SK-MEL-5 (cell line): Measurements from ENCODE around the gene AK9. TPM values are rescaled to one million over a fixed set of nuclear protein-coding genes. Genes with fewer than 3 reads are reported as not detected.
A peak's percentile ranks its signal among the peaks of the same experiment; 100 is the strongest.

Experiments
- DNase-seq: peaks from one replicate; pipeline ENCODE4 v3.0.0-alpha.2; 2016; ENCODE audit warnings: low read depth, low spot score
- in situ Hi-C: cut with HindIII; loops from 2 replicates; pipeline ENCODE4 v1.10.0; 2016; ENCODE audit warnings: low sequenced_read_pairs, high pct_unique_total_duplicates, low pct_unique_long_range_greater_than_20kb
- total RNA-seq: library from RNA; depleted of rRNA; stranded (reverse); fragments of >200 nt; shearing (Covaris generic); gene quantifications from 2 replicates; pipeline ENCODE4 v1.2.3, GENCODE V29; 2014

AK9 gene
- total RNA-seq, 1 experiment from 2014 or later: 1.7 TPM

DNA sequence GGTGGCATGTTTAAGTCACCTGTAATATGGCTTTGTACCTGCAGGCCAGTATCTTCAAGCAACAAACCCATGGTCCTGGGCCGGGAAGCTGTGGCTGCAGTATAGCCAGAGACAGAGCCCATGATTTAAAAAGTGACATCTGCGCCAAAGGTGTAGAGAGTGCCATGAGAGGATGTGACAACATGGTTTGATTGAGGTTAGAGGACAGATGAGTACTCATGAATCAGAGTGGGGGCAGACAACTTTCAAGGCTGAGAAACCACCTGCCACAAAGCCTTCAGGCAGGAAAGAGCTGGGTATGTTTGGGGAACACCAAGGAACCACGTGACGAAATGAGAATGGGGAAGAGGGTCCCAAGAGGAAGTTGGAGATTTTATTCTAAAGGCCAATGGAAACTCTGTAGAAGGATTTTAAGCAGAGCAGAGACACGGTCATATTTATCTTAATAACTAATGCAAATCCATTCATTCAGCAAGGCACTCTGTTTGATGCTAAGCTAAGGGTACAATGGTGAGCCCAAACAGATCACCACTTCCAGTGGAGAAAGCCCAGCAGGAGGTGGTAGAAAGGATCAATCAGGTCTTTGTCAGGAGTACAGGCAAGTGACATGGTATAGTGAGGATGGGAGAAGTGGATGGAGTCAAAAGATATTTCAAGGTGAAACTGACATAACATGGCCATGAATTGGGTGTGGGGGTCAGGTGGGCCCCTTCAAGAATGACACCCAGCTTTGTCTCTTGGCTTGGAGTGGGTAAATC is 232.0 kb downstream of the AK9 start:
- in situ Hi-C loops: no loop called here
- peak; percentile 53 for DNase-seq

DNA sequence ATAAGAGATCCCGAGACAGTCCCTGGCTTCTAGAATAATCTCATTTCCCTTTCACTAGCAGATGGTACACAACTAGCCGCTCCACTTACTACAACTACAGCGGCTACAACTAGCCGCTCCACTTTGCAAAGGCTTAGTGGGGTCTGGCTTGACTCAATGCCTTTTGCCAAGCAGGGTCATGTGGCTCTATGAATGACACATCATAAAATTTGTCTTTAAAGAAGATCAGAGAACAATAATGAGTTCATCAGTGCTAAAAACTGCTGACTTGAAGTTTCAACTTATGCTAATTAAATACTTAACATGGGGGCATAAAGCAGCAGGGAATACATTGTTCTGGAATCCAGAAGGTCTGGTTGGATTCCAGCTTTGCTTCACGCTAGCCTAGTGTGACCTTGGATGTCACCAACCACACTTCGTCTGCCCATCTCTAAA is 233.4 kb downstream of the AK9 start:
- in situ Hi-C loops: no loop called here
- DNase-seq: no peak

DNA sequence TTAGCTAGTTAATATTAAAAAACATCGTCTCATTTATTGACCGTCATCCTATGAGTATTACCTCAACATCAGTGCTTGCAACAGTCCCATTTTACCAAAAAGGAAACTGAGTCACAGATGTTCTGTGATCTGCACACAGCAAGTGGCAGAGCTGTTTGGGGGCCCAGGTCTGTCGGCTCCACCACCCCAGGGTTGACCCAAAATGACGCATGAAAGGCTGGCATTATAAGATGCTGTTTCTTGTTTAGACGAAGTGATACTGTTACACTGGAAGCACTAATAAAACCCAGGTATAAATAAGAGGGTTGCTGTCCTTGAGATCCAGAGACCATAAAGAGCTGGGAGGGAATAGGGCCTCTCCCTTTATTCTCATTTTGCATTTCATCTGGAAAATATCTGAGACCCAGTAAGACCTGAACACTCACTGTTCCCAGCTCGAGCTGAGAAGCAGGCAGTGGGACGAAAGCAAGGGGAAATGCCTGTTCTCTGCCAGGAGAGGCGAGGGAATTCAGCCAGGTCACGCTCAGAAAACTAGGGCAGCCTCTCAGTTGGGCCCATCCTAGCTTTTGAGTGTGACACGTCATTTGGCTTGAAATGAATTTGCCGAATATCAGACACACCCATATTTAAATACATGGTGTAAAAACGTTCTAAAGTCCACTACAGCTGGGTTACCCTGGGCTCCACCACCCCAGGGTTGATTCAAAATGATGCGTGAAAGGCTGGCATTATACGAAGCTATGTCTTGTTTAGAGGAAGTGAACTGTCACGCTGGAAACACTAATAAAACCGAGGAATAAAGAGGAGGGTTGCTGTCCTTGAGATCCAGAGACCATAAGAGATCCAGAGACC is 234.1 kb downstream of the AK9 start:
- in situ Hi-C loops: no loop called here
- DNase-seq: no peak

DNA sequence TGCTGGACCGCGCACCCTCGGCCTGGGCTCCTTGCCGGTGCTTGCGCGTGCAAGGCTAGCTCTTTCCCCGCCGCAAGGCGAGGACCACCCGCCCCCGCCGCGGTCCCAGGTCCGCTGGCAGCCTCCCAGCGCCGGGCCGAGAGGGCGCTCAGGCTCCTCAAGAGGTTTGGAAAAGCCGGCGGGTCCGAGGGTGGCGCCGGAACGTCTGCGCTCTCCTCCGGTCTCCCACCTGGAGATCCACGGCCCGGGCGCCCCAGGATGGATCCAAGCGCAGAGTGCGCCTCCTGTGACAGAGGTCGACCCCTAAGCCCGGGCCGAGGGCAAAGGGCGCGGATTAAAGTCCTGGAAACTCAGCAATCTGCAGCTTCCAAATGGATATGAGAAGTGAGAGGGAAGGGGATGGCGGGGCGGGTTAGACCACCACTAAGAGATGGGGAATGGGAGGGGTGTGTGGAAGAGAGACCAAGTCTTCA is 234.9 kb downstream of the AK9 start:
- no peak for DNase-seq
- in situ Hi-C loops: no loop called here

DNA sequence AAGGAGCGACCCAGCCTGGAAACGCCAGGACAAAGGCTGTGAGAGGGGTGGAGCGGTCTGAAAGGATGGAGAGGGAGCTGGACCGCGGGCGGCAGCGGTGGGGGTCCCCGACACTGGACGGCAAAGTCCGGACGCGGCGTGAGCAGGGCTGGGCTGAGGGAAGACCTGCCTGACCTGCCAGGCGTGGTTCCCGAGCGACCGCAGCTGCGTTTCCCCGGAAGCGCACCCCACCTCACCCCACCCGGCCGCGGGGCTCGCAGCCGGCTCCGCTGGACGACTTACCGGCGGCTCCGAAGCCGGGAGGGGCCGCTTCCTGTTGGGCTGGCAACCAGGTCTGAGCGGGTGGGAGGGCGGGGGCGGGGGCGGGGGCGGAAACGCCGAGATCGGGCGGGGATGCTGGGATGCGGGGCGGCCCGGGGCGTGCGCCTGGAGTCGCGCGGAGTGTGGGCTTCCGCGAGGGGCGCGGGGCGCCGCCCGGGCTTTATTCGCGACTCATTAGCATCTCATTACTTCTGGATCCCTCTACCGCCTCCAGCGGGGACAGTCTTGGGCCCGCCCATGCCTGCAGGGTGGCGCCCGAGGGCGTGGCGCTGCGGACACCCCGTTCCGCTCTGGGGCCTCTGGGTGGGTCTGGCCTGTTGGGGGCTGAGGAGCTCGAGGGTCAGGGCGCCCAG is 235.4 kb downstream of the AK9 start, which contains the start of gene MICAL1:
Gene MICAL1 (minus strand): TSS at position 336 of the 674 bp plus-strand sequence. CDS start 1,576 bp downstream, outside the sequence.
- in situ Hi-C loops: no loop called here
- no peak for DNase-seq

DNA sequence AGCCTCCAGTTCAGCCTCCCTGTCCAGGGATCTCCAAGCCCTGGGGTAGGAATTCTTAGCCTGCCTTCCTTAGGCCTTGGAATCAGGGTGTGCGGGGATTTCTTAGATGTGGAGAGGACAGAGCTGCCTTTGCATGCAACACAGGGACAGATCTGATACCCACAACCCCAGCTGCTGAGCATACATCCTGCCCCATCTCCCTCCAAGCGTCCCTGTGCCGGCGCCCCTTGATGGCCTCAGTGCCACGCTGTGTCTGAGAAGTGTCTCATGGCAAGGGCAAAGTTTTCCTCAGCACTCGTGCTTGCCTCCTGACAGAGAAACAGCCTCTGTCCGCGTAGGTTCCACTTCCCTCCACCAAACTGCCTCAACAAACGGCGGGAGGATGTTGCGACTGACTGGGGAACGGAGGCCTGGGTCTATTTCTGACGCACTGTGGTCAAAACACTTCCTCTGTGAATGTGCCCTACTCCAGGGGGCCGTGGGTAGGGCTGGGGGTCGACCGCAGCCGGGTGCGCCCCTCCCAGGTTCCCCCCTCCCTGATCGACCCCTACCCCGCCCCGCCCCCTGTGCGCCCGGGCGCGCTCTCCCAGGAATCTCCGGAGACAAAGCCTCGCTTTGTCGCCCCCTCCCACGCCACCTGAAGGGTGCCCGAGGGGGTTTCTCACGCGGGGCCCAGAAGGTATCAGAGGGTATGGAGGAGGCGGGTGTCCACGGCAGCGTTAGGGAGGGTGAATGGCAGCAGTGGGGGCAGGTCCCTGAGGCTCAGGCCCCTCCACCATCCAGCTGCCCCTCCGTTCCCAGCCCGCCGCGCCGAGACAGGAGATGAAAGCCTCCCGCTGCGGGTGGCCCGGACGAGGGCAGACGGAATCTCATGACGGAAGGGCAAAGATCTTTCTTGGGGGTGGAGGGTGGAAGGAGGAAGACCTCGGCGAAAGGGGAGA is 236.2 kb downstream of the AK9 start:
- in situ Hi-C loops: no loop called here
- DNase-seq: peak; percentile 51

DNA sequence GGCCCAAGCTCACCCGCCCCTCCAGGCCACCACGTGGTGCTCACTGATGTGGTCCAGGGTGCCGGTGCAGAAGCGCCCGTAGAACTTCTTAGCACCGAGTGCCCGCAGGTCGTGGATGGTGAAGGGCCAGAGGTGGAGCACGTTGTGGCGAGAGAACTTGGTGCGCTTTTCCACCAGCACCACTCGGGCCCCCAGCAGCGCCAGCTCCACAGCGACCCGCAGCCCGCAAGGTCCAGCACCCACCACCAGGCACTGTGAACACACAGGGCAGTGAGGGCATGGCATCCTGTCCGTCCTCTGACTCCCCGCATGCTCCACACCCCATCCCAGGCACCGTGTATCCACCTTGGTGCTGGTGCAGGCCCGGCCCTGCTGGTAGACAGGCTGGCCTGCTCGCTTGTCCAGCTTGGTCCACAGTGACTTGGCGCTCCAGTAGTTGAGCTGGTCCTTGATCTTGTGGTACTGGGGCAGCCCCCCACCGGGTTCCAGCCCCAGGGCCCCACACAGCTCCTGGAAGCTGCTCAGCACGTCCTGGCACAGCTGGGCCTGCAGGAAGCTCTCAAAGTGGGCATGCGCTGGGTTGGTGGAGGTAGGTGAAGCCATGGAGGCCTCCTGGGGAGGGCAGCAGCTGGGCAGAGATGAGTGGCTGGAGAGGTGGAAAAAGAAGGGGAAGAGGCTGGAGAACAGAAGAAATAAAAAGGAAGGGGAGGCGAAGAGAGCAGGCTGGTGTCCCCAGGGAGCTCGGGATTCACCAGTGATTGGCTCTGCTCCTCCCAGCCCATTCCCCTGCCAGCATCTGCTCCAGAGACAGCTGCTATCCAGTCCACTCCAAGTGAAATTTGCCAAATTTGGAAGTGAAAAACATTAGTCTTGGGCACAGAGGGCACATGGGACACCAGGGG is 237.2 kb downstream of the AK9 start:
- DNase-seq: no peak
- in situ Hi-C loops: no loop called here

DNA sequence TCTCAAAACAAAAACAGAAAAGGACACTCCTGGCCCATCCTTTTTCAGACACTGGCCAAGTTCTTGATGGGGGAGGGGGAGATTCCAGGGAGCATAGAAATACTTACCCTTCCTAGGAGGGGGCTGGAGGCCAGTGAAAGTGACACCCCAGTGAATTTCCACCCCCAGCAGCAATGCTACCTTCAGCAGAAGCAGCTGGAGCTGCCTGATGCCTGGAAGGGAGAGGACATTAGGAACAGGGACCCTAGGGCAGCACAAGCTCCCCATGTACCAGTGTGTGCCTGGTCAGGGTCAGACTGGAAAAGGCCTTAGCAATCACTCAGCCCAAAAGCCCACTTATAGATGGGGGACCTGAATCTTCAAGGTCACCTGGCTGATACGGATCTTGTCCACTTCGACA is 237.8 kb downstream of the AK9 start:
- DNase-seq: no peak
- in situ Hi-C loops: no loop called here

DNA sequence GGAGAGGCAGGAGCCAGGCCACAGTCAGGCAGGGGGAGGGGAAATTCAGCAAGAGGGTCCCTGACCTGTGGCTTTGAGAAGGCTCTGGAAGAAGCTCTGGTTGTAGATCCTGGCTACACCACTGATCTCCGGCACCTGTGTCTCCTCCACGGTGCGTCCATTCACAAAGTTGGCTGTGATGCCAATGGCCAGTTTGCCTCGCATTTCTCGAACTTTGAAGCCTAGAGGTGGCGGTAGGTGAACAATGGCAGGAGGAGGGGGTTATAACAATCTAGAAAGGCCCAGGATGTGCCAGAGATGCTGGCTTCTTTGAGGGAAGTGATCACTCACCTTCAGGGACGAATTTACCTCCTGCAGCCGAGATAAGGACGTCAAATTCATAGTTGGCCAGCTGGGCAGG is 238.8 kb downstream of the AK9 start:
- in situ Hi-C loops: no loop called here
- no peak for DNase-seq

DNA sequence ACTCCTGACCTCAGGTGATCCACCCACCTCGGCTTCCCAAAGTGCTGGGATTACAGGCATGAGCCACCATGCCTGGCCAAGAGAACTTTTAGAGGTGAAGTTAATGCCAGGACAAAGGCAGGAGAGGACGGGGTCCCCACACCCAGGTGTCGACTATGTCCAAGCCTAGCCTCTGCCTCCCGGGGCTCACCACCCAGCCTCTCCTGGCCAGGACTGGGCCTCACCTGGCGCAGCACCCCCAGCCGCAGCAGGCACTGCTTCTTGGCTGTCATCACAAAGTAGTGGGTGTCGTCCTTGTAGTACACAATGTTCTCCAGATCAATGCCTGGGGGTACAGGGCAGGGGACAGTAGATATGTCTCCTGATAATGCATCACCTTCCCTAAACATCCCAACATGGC is 239.6 kb downstream of the AK9 start:
- in situ Hi-C loops: no loop called here
- no peak for DNase-seq

DNA sequence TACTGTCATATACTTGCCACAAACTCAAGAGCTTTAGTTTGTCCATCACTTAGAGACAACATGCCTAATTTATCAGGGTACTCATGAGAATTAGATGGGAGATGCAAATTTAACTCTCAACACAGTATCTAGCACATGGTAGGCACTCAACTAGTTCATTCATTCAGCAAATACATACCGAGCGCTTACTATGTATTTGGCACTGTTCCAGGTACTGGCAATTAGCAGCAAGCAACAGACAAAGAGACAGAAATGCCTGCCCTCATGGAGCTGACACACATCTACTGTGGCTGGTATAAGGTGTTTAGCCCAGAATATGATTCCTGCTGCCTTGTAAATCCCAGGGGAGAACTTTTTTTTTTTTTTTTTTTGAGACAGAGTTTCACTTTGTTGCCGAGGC is 240.2 kb downstream of the AK9 start:
- no peak for DNase-seq
- in situ Hi-C loops: no loop called here

DNA sequence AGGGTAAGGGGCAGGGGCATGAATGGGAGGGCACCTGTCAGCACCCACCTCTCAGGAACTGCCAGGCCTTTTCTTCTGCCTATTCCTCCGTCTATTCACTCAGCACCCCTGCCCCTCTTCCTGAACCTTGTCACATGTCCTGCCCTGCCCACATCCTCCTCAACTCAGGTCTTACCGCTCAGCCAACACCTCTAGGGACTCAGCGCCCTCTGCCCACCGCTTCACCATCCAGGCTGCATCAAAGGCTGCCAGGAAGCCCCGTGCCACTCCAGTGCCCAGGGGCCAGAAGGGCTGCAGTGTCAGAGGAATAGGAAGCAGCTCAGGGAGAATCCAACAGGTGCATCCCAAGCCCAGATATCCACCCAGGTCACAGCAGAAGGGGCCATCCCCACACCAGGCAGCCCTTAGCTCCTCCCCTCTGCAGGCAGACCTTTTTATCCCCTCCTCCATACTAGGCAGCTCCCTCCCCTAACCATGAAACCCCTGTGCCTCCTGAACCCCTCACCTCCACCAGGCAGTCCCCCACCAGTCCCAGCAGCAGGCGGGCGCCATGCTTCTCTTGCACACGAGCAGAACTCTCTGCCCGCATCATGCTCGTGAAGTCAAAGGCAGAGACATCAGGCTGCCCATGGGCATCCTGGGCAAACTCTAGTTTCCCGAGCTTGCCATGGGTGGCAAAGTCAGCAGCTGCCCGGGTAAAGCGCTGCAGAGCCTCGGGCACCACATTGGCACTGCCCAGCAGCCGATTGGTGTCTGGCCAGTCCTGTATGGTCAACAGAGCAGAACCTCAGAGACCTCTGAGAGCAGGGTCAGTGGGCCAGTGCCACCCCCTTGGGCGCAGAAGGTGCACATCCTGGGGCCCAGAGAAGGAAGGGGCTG is 241.0 kb downstream of the AK9 start:
- in situ Hi-C loops: no loop called here

DNA sequence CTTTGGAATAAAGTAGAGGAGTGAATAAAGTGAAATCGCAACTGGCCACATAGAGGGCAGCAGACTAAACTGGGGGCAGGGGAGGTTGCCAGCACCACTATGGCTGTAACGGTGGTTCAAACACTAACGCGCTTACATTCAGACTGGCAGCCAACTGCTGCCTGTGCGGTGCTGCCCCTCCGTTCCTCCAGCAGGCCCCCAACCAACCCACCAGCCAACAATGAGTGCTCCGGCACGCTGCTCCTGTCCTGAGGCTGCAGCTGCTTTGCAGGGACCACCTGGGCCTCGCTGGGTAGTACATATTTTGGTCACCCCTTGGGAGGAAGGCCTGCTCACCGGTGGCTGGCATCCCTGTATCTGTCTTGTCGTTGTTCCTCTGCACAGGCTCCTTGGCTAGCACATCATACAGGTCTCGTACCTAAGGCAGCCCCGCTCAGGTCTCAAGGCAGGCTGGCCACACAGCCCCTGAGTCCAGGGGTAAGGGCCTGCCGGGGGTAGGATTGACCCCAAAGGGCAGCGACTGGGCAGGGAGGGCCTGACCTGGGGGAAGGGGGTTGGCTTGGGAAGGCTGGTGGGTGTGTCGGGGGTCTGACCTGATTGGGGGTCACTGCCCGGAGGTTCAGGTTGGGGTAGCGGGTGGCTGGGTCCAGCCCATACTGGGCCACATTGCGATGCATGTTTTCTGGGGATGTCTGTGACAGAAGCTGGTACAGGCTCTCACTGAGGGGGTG is 241.8 kb downstream of the AK9 start:
- in situ Hi-C loops: no loop called here
- no peak for DNase-seq

More for the DNA sequence above, 241.0 kb downstream of the AK9 start:
- no peak for DNase-seq

DNA sequence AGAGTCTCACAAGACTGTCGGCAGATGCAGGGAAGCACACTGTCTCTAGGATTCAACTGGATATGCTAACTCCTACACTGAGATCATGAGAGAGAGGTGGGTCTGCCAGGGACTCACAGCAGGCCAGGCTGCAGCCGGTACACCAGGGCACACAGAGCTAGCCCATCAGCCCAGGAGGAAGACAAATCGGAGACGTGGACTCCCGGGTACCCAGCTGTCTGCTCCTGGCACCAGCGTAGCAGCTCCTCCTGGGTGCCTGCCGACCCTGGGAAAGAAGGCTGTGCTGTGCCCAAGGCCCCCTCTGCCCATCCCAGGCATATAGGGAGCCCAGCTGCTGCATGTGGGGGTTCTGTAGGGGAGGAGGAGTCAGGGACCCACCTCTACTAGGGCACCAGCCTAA is 242.4 kb downstream of the AK9 start:
- DNase-seq: no peak
- in situ Hi-C loops: no loop called here
